Neural progenitor cell (in vitro differentiated cells): ENCODE results near the gene SLC36A2.

Experiments used
- CTCF ChIP-seq: fragments of 200-600 bp; sonication (generic); IDR thresholded peaks from 2 replicates; pipeline ENCODE4 v1.5.1; 2017; ENCODE audit warnings: antibody characterized with exemption, mild to moderate bottlenecking
- EZH2 ChIP-seq: fragments of 200-600 bp; sonication (generic); IDR thresholded peaks from 2 replicates; pipeline ENCODE4 v1.6.1; 2017; ENCODE audit warnings: antibody characterized with exemption, mild to moderate bottlenecking, moderate library complexity
- EZH2phosphoT487 ChIP-seq: fragments of 200-600 bp; sonication (generic); IDR thresholded peaks from 2 replicates; pipeline ENCODE4 v1.6.1; 2017; ENCODE audit warnings: antibody characterized with exemption

GRCh38 chr5:151313357-151313756, 34.0 kb downstream of the SLC36A2 start:
- TF ChIP-seq CTCF (no peak), EZH2 (no peak), EZH2phosphoT487 (no peak)
